B cell (primary cell): ENCODE measurements around the gene TBC1D1.

Source experiments
- CTCF ChIP-seq: fragments of 200-600 bp; IDR thresholded peaks from one replicate; pipeline ENCODE4 v1.8.0; 2022; ENCODE audit warnings: antibody characterized with exemption, mild to moderate bottlenecking
- EZH2 ChIP-seq: IDR thresholded peaks from 2 replicates; pipeline ENCODE4 v1.6.1; 2012; ENCODE audit warnings: borderline replicate concordance, low read depth, mild to moderate bottlenecking, moderate library complexity, low read length; ENCODE audit not compliant: insufficient read depth, poor library complexity, severe bottlenecking

GRCh38 chr4:38069271-38069760, 178.4 kb downstream of the TBC1D1 start:
- TF ChIP-seq EZH2, result no peak
- TF ChIP-seq CTCF, result no peak
